OCI-LY3 (cell line): Measurements from ENCODE around the gene SLC51A.

Experiments used
- H2AFZ ChIP-seq: fragments of 200-600, 300-600 bp; shearing (Covaris generic); 2 replicates; pipeline ENCODE4 v1.6.0; 2014; ENCODE audit warnings: antibody characterized with exemption, low read depth, low read length
- H3K27ac ChIP-seq: fragments of 200-600, 300-600 bp; sonication (generic); 2 replicates; pipeline ENCODE4 v1.5.1; 2014; ENCODE audit warnings: mild to moderate bottlenecking, low read length, moderate library complexity, mixed read lengths
- H3K27me3 ChIP-seq: fragments of 200-600, 300-600 bp; sonication (generic); 2 replicates; pipeline ENCODE4 v1.6.1; 2014; ENCODE audit warnings: low read depth, low read length, mixed read lengths
- H3K36me3 ChIP-seq: fragments of 200-600, 300-600 bp; sonication (generic); replicated peaks from 2 replicates; pipeline ENCODE3; 2014; ENCODE audit warnings: low read depth, low read length, mixed read lengths
- H3K4me1 ChIP-seq: fragments of 300-600, 200-600 bp; sonication (generic); 2 replicates; pipeline ENCODE4 v1.6.1; 2014; ENCODE audit warnings: low read length, mixed read lengths
- H3K4me2 ChIP-seq: fragments of 200-600, 300-600 bp; sonication (generic); 2 replicates; pipeline ENCODE4 v1.6.1; 2014; ENCODE audit warnings: low read length, mixed read lengths
- H3K4me3 ChIP-seq: fragments of 300-600, 200-600 bp; sonication (generic); 2 replicates; pipeline ENCODE4 v1.5.1; 2014; ENCODE audit warnings: antibody characterized with exemption, mild to moderate bottlenecking, low read length, moderate library complexity
- H3K79me2 ChIP-seq: fragments of 300-600, 200-600 bp; shearing (Covaris generic); 2 replicates; pipeline ENCODE4 v1.6.1; 2014; ENCODE audit warnings: mild to moderate bottlenecking, low read length, mixed read lengths
- H3K9ac ChIP-seq: fragments of 300-600, 200-600 bp; shearing (Covaris generic); 2 replicates; pipeline ENCODE4 v1.6.0; 2014; ENCODE audit warnings: mild to moderate bottlenecking, low read length, moderate library complexity
- H3K9me3 ChIP-seq: fragments of 200-600, 300-600 bp; shearing (Covaris generic); 2 replicates; pipeline ENCODE4 v1.6.1; 2014; ENCODE audit warnings: low read length, mixed read lengths; ENCODE audit not compliant: insufficient read depth
- H4K20me1 ChIP-seq: fragments of 200-600, 300-600 bp; sonication (generic); 2 replicates; pipeline ENCODE4 v1.6.1; 2016; ENCODE audit warnings: low read length, mixed read lengths; ENCODE audit not compliant: insufficient read depth
- EZH2phosphoT487 ChIP-seq: fragments of 200-600 bp; shearing (Covaris generic); IDR thresholded peaks from 2 replicates; pipeline ENCODE4 v1.6.1; 2018; ENCODE audit warnings: antibody characterized with exemption, mixed run types, low read depth
- TF ChIP-seq, protein P1 (sequence below): fragments of 200-600, 300-600 bp; sonication (generic); IDR thresholded peaks from 2 replicates; pipeline ENCODE4 v1.5.1; 2014; ENCODE audit warnings: antibody characterized with exemption, low read length, low read depth

Gene SLC51A

GRCh38 chr3:196219194-196219969, 3.0 kb downstream of the SLC51A start:
- H3K27ac ChIP-seq = no peak overlapping the region
- no peaks in the 10 kb centered on the region for H3K9me3 ChIP-seq
- no peaks in the 10 kb centered on the region for H3K79me2 ChIP-seq
- H3K36me3 ChIP-seq = no peaks in the 10 kb centered on the region
- peaks cover 8% of the 10 kb centered on the region; the same call in 1 of the 2 replicates for H3K4me1 ChIP-seq
- H3K4me2 ChIP-seq = peak overlapping the region; percentile 81
- no peaks in the 10 kb centered on the region for H3K27me3 ChIP-seq
- TF ChIP-seq, protein P1, sequence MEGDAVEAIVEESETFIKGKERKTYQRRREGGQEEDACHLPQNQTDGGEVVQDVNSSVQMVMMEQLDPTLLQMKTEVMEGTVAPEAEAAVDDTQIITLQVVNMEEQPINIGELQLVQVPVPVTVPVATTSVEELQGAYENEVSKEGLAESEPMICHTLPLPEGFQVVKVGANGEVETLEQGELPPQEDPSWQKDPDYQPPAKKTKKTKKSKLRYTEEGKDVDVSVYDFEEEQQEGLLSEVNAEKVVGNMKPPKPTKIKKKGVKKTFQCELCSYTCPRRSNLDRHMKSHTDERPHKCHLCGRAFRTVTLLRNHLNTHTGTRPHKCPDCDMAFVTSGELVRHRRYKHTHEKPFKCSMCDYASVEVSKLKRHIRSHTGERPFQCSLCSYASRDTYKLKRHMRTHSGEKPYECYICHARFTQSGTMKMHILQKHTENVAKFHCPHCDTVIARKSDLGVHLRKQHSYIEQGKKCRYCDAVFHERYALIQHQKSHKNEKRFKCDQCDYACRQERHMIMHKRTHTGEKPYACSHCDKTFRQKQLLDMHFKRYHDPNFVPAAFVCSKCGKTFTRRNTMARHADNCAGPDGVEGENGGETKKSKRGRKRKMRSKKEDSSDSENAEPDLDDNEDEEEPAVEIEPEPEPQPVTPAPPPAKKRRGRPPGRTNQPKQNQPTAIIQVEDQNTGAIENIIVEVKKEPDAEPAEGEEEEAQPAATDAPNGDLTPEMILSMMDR = no peak
- TF ChIP-seq EZH2phosphoT487 = no peak
- H3K4me3 ChIP-seq = peak overlapping the region; percentile 81
- no peaks in the 10 kb centered on the region for H4K20me1 ChIP-seq
- H3K9ac ChIP-seq = 0 out of 2 replicates have a peak overlapping the region, but pooled peaks have one; percentile 13
- H2AFZ ChIP-seq = peak overlapping the region; percentile 99

DNA sequence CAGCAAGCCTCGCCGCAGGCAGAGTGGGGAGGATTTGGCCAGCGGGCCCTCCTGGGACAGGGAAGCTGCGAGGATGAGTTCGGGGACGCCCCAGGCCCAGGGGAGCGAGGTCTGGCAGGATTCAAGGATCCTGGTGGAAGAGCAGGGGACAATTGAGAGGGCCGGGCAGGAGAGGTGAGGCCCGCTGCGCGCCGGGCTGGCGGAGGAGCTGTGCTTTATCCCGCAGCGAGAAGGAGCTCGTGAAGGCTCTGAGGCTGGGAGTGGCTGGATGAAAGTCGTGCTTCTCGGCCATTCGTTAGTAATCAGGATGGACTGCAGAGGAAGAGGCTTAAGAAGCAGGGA, 3.6 kb downstream of the SLC51A start:
- Histone ChIP-seq H3K9me3 (no peaks in the 10 kb centered on the region), H3K36me3 (no peaks in the 10 kb centered on the region), H3K4me1 (peaks cover 8% of the 10 kb centered on the region; the same call in 1 of the 2 replicates), H3K27ac (no peak overlapping the region), H3K4me2 (peak overlapping the region; percentile 81), H3K9ac (no peak overlapping the region), H4K20me1 (no peaks in the 10 kb centered on the region), H2AFZ (peak overlapping the region; percentile 99), H3K4me3 (peak overlapping the region; percentile 81), H3K27me3 (no peaks in the 10 kb centered on the region), H3K79me2 (no peaks in the 10 kb centered on the region)
- TF ChIP-seq EZH2phosphoT487 = no peak
- TF ChIP-seq, protein P1 = no peak

GRCh38 chr3:196220587-196220986, 4.3 kb downstream of the SLC51A start:
- Histone ChIP-seq H3K4me3 (no peak overlapping the region), H3K27me3 (no peaks in the 10 kb centered on the region), H3K27ac (no peak overlapping the region), H2AFZ (no peak overlapping the region), H3K4me2 (no peak overlapping the region), H3K36me3 (no peaks in the 10 kb centered on the region), H3K4me1 (peaks cover 8% of the 10 kb centered on the region; the same call in 1 of the 2 replicates), H3K9ac (no peak overlapping the region), H4K20me1 (no peaks in the 10 kb centered on the region), H3K79me2 (no peaks in the 10 kb centered on the region), H3K9me3 (no peaks in the 10 kb centered on the region)
- no peak for TF ChIP-seq EZH2phosphoT487
- TF ChIP-seq, protein P1 = no peak

- no peaks in the 10 kb centered on the region for H4K20me1 ChIP-seq
- no peaks in the 10 kb centered on the region for H3K27me3 ChIP-seq
- no peaks in the 10 kb centered on the region for H3K9me3 ChIP-seq
- H3K79me2 ChIP-seq = no peaks in the 10 kb centered on the region
- no peak overlapping the region for H3K4me2 ChIP-seq
- H3K36me3 ChIP-seq = no peaks in the 10 kb centered on the region
- no peak overlapping the region for H3K27ac ChIP-seq
- no peak overlapping the region for H3K4me3 ChIP-seq
- TF ChIP-seq, protein P1 = no peak
- TF ChIP-seq EZH2phosphoT487 = no peak
- H3K9ac ChIP-seq = no peak overlapping the region
- H2AFZ ChIP-seq = no peak overlapping the region
- H3K4me1 ChIP-seq = peaks cover 8% of the 10 kb centered on the region; the same call in 1 of the 2 replicates
Observed at GRCh38 chr3:196220991-196221390, 4.7 kb downstream of the SLC51A start.
